ENCODE measurements around the gene DSTN. TPM values are rescaled to one million over a fixed set of nuclear protein-coding genes. Genes with fewer than 3 reads are reported as not detected.

DSTN gene
- total and polyA plus RNA-seq, 2 donors (not counting 1 experiment from before 2014, with no cell fraction given), result 6.6 to 13.4 TPM

DNA sequence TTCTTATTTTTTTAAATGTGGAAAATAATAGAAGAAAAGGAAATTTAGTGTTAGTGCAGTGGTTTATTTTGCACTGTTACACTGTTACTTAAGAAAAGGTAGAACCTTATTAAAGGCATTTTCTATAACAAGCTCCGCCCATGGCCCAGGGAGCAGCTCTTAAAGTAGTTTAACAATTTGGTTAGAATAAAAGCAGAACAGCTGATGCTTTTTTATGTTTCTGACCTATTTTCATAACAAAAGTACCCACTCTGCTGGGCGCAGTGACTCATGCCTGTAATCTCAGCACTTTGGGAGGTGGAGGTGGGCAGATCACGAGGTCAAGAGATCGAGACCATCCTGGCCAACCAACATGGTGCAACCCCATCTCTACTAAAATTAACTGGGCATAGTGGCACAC lies 32.6 kb downstream of the DSTN start:
- Mint-ChIP-seq H3K4me1 (peaks cover 4% of the 10 kb centered on the region), H3K27ac (no peak overlapping the region), H3K27me3 (no peaks in the 10 kb centered on the region), H3K9me3 (ENCODE audit: insufficient read depth) (no peaks in the 10 kb centered on the region), H3K4me3 (no peak overlapping the region)
- Histone ChIP-seq H3K79me2 (ENCODE audit: control insufficient read depth, insufficient read depth, low read length) (no peaks in the 10 kb centered on the region), H3K9me3 (ENCODE audit: control extremely low read depth in 1 of 3, control insufficient read depth in 2 of 3, insufficient read depth in 1 of 3, low read length in 2 of 3) (no peaks in the 10 kb centered on the region), H2AFZ (ENCODE audit: insufficient read depth, low read depth, low read length, poor library complexity, severe bottlenecking) (no peak overlapping the region), H3K9ac (ENCODE audit: low read length) (no peak overlapping the region), H3K27me3 (replicated peaks in 1 of 4; ENCODE audit: control extremely low read depth in 1 of 4, control insufficient read depth in 3 of 4, insufficient read depth in 4 of 4, low read length in 3 of 4) (no peaks in the 10 kb centered on the region), H3K36me3 (replicated peaks in 1 of 2; ENCODE audit: control extremely low read depth in 1 of 2, control insufficient read depth in 1 of 2, extremely low read depth in 1 of 2, insufficient read depth in 2 of 2, low read length in 1 of 2) (peaks cover 0 to 3% of the 10 kb centered on the region in 2 experiments), H3K4me2 (replicated peaks; ENCODE audit: low read depth, low read length, poor library complexity, severe bottlenecking) (no peak overlapping the region), H3K27ac (ENCODE audit: low read length in 2 of 2) (no peak overlapping the region), H3K4me1 (ENCODE audit: control insufficient read depth in 2 of 2, insufficient read depth in 2 of 2, low read length in 2 of 2) (no peaks in the 10 kb centered on the region), H3K4me3 (ENCODE audit: control extremely low read depth in 1 of 5, extremely low read depth in 1 of 5, insufficient read depth in 1 of 5, low read depth in 2 of 5, low read length in 4 of 5) (no peak overlapping the region), H4K20me1 (ENCODE audit: control insufficient read depth, insufficient read depth, low read length, poor library complexity, severe bottlenecking) (no peaks in the 10 kb centered on the region)
- intact Hi-C loops (cut with micrococcal nuclease), result no loop called here
- ATAC-seq (ENCODE audit: low read depth) (no peak), DNase-seq (no peak)
- TF ChIP-seq CTCF (IDR thresholded peaks at IDR 0.05), result no peak
- no peak for TF ChIP-seq EZH2 (IDR thresholded peaks at IDR 0.05; ENCODE audit: borderline replicate concordance, insufficient read depth, low read depth, low read length, poor library complexity, severe bottlenecking)
- WGBS (ENCODE audit: insufficient coverage), result 94% methylated on average over 2 of the region's 4 CpGs
- ChIA-PET CTCF (interaction anchor here (0.5 to 1.3 kb wide), 3 partner anchors 46 to 1368 kb away, joined by 3 to 6 read pairs (median 3); no protein-coding TSS in a partner anchor), POLR2A (no interaction called here)

DNA sequence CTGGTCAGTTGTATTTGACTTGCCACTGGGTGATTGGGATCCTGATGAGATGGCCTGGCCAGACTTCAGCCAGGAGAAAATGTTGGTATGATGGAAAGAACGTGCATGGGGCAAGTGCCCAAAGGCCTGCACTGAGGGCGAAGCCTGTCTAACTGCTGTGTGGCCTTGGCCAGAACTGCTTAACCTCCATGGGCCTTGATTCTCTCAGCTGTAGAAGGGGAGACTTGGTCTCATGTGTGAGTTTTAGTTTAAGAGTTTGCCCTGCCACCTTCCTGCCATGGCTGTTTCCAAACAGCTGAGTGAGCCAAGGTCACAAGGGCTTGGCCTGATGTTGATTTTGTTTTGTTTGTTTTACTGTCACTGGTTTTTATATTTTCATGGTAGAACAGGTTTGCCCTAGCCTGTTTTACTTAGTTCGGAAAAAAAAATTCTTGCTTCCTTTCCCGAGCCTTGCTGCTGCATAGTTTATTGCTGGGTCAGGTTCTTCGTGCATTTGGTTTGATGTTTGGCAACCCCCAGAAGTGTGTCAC lies 35.3 kb downstream of the DSTN start:
- peaks cover 13% of the 10 kb centered on the region for H3K4me1 Mint-ChIP-seq
- no peak overlapping the region for H2AFZ ChIP-seq (ENCODE audit: insufficient read depth, low read depth, low read length, poor library complexity, severe bottlenecking)
- H3K79me2 ChIP-seq (ENCODE audit: control insufficient read depth, insufficient read depth, low read length), result no peaks in the 10 kb centered on the region

More for the DNA sequence above, 35.3 kb downstream of the DSTN start:
- Histone ChIP-seq H3K9ac (ENCODE audit: low read length) (no peak overlapping the region), H4K20me1 (ENCODE audit: control insufficient read depth, insufficient read depth, low read length, poor library complexity, severe bottlenecking) (no peaks in the 10 kb centered on the region), H3K4me3 (ENCODE audit: control extremely low read depth in 1 of 5, extremely low read depth in 1 of 5, insufficient read depth in 1 of 5, low read depth in 2 of 5, low read length in 4 of 5) (no peak overlapping the region), H3K27ac (ENCODE audit: low read length in 2 of 2) (no peak overlapping the region), H3K9me3 (ENCODE audit: control extremely low read depth in 1 of 3, control insufficient read depth in 2 of 3, insufficient read depth in 1 of 3, low read length in 2 of 3) (no peaks in the 10 kb centered on the region), H3K36me3 (replicated peaks in 1 of 2; ENCODE audit: control extremely low read depth in 1 of 2, control insufficient read depth in 1 of 2, extremely low read depth in 1 of 2, insufficient read depth in 2 of 2, low read length in 1 of 2) (peaks cover 0 to 7% of the 10 kb centered on the region in 2 experiments), H3K4me2 (replicated peaks; ENCODE audit: low read depth, low read length, poor library complexity, severe bottlenecking) (no peak overlapping the region), H3K27me3 (replicated peaks in 1 of 4; ENCODE audit: control extremely low read depth in 1 of 4, control insufficient read depth in 3 of 4, insufficient read depth in 4 of 4, low read length in 3 of 4) (no peaks in the 10 kb centered on the region), H3K4me1 (ENCODE audit: control insufficient read depth in 2 of 2, insufficient read depth in 2 of 2, low read length in 2 of 2) (peaks cover 4 to 6% of the 10 kb centered on the region in 2 donors)
- Mint-ChIP-seq H3K4me3 (no peak overlapping the region), H3K27me3 (no peaks in the 10 kb centered on the region), H3K27ac (no peak overlapping the region), H3K9me3 (ENCODE audit: insufficient read depth) (no peaks in the 10 kb centered on the region)
- ChIA-PET POLR2A (interaction anchor here (0.6 kb wide), 1 partner anchor 49 kb away, joined by 3 read pairs; no protein-coding TSS in a partner anchor), CTCF (no interaction called here)
- TF ChIP-seq EZH2 (IDR thresholded peaks at IDR 0.05; ENCODE audit: borderline replicate concordance, insufficient read depth, low read depth, low read length, poor library complexity, severe bottlenecking) (no peak), CTCF (IDR thresholded peaks at IDR 0.05) (no peak)
- intact Hi-C loops (cut with micrococcal nuclease), result no loop called here
- ATAC-seq (ENCODE audit: low read depth), result no peak
- WGBS (ENCODE audit: insufficient coverage), result 97% methylated on average over 5 of the region's 5 CpGs
- no peak for DNase-seq

All from B cell (primary cell).